Transverse colon (tissue), 4 donors: ENCODE results near the gene SORD. TPM values are rescaled to one million over a fixed set of nuclear protein-coding genes. Genes with fewer than 3 reads are reported as not detected.

Experiments used
- DNase-seq: peaks from one replicate; pipeline ENCODE4 v3.0.0-alpha.2; 2019
- H3K27ac ChIP-seq, 4 donors: fragments of 200-600 bp; sonication (generic); 2 replicates each; pipeline ENCODE4 v1.5.1; 2016 to 2018; ENCODE audit warnings: inconsistent platforms in 4 of 4
- H3K27me3 ChIP-seq: fragments of 200-600 bp; sonication (generic); 2 replicates; pipeline ENCODE4 v1.5.1; 2017; ENCODE audit warnings: inconsistent platforms
- H3K36me3 ChIP-seq, 4 donors: fragments of 200-600 bp; sonication (generic); 2 replicates each; pipeline ENCODE4 v1.5.1; 2017 to 2019; ENCODE audit warnings: inconsistent platforms in 4 of 4
- H3K4me1 ChIP-seq, 4 donors: fragments of 200-600 bp; sonication (generic); 2 replicates each; pipeline ENCODE4 v1.5.1; 2017 to 2020; ENCODE audit warnings: inconsistent platforms in 4 of 4
- H3K4me3 ChIP-seq, 4 donors: fragments of 200-600 bp; sonication (generic); 1 replicate in 1 of 4; 2 replicates in 3 of 4; pipeline versions ENCODE4 v1.5.1 to v1.6.1; 2017 to 2019; ENCODE audit warnings: inconsistent platforms in 4 of 4
- H3K9me3 ChIP-seq, 2 donors: fragments of 200-600 bp; sonication (generic); 2 replicates each; pipeline ENCODE4 v1.5.1; 2017 to 2019; ENCODE audit warnings: inconsistent platforms in 2 of 2
- CTCF ChIP-seq, 5 experiments: fragments of 200-600 bp in 3 of 5; fragments of 450-650 bp in 2 of 5; sonication (generic) in 3 of 5; IDR thresholded peaks; 1 replicate in 2 of 5; 2 replicates in 3 of 5; pipeline ENCODE4 v1.5.1; 2016 to 2017; ENCODE audit warnings: antibody characterized with exemption in 5 of 5, inconsistent platforms in 3 of 5, mild to moderate bottlenecking in 2 of 5, moderate library complexity in 1 of 5
- EP300 ChIP-seq: sonication (generic); formaldehyde crosslinking; IDR thresholded peaks from one replicate; pipeline ENCODE4 v1.6.1; 2017; ENCODE audit warnings: antibody characterized with exemption, low read depth
- POLR2A ChIP-seq: fragments of 450-650 bp; IDR thresholded peaks from one replicate; pipeline ENCODE4 v1.6.1; 2016; ENCODE audit warnings: antibody characterized with exemption, mild to moderate bottlenecking, moderate library complexity
- POLR2AphosphoS5 ChIP-seq, 3 donors: sonication (generic); formaldehyde crosslinking; IDR thresholded peaks; one replicate each; pipeline ENCODE4 v1.6.1; 2016; ENCODE audit warnings: antibody characterized with exemption in 3 of 3
- WGBS, 2 donors: methylation state at CpG; one replicate each; pipeline ENCODE4 v1.1.5; 2018; ENCODE audit warnings: low coverage in 1 of 2; 5-methylcytosine and 5-hydroxymethylcytosine counted together
- in situ Hi-C, 4 donors: fragments of 200-750 bp; cut with MboI; loops; one replicate each; pipeline versions ENCODE4 v1.15.0 to v1.15.1; 2017; ENCODE audit warnings: low sequenced_read_pairs in 3 of 4, low pct_ligation_motif_present in 1 of 4, low pct_unique_long_range_greater_than_20kb in 1 of 4
- intact Hi-C: fragments of 100-400 bp; cut with DNase I; formaldehyde crosslinking; loops from one replicate; pipeline ENCODE4 v1.15.1; 2023; ENCODE audit warnings: low total_unique reads
- total RNA-seq, 4 donors: library from RNA; depleted of rRNA; stranded (reverse); fragments of >200 nt; gene quantifications; one replicate each; pipeline ENCODE4 v1.1.0, GENCODE V29; 2016

The SORD gene
- total RNA-seq, 4 donors from 2014 or later: 0.75 to 36.2 (median 11.3) TPM

GRCh38 chr15:45089712-45090373 is 66.8 kb downstream of the SORD start:
- DNase-seq: no peak
- WGBS, 2 donors: 73 to 79% methylated on average over 3 of the region's 3 CpGs
- H3K9me3 ChIP-seq: no peaks in the 10 kb centered on the region
- no peak overlapping the region for H3K4me3 ChIP-seq
- in situ Hi-C loops: no loop called here
- no peaks in the 10 kb centered on the region for H3K36me3 ChIP-seq
- TF ChIP-seq CTCF (IDR thresholded peaks at IDR 0.05) (no peak), EP300 (no peak), POLR2A (no peak), POLR2AphosphoS5 (IDR thresholded peaks at IDR 0.05) (no peak)
- intact Hi-C loops: no loop called here
- no peaks in the 10 kb centered on the region for H3K4me1 ChIP-seq
- H3K27me3 ChIP-seq: peaks cover 5% of the 10 kb centered on the region
- no peak overlapping the region for H3K27ac ChIP-seq

- whole genome bisulfite sequencing, 2 donors: 46 to 49% methylated on average over 5 to 7 of the region's 7 CpGs
- H3K4me3 ChIP-seq: no peak overlapping the region
- no peaks in the 10 kb centered on the region for H3K36me3 ChIP-seq
- no peak overlapping the region for H3K27ac ChIP-seq
- H3K27me3 ChIP-seq: peaks cover 5% of the 10 kb centered on the region
- in situ Hi-C loops: no loop called here
- no peaks in the 10 kb centered on the region for H3K4me1 ChIP-seq
- no peak for DNase-seq
- TF ChIP-seq POLR2AphosphoS5 (IDR thresholded peaks at IDR 0.05): no peak
- TF ChIP-seq EP300: no peak
- TF ChIP-seq POLR2A: no peak
- TF ChIP-seq CTCF (IDR thresholded peaks at IDR 0.05): no peak
- intact Hi-C loops: no loop called here
- H3K9me3 ChIP-seq: no peaks in the 10 kb centered on the region
Observed at GRCh38 chr15:45091161-45091560, 68.2 kb downstream of the SORD start.

DNA sequence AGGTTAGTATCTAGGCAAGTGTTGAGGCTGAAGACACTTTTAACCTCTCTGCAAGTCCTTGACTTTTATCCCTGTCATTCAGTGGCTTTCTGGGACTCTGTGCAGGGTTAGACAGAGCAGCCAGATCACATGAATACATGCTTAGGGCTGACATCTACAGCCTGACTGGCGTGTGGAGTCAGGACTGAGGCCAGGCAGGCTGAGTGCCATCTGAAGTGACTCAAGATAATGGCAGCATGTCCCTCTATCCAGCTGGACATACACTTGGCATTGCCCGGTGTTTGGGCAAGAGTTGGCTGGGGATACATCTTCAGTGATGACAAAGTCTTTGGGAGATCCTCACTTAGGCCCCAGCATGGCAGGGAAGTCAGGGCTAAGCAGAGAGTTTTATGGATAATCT is 68.6 kb downstream of the SORD start:
- Histone ChIP-seq H3K9me3 (no peaks in the 10 kb centered on the region), H3K4me3 (no peak overlapping the region), H3K36me3 (no peaks in the 10 kb centered on the region), H3K27ac (no peak overlapping the region), H3K27me3 (peaks cover 5% of the 10 kb centered on the region), H3K4me1 (no peaks in the 10 kb centered on the region)
- no peak for DNase-seq
- 90% methylated on average over 2 of the region's 2 CpGs; no CpG with 5 or more reads in 1 of the 2 donors for WGBS, 2 donors
- intact Hi-C loops: no loop called here
- no peak for TF ChIP-seq POLR2AphosphoS5 (IDR thresholded peaks at IDR 0.05)
- no peak for TF ChIP-seq CTCF (IDR thresholded peaks at IDR 0.05)
- TF ChIP-seq EP300: no peak
- TF ChIP-seq POLR2A: no peak
- in situ Hi-C loops: no loop called here

DNA sequence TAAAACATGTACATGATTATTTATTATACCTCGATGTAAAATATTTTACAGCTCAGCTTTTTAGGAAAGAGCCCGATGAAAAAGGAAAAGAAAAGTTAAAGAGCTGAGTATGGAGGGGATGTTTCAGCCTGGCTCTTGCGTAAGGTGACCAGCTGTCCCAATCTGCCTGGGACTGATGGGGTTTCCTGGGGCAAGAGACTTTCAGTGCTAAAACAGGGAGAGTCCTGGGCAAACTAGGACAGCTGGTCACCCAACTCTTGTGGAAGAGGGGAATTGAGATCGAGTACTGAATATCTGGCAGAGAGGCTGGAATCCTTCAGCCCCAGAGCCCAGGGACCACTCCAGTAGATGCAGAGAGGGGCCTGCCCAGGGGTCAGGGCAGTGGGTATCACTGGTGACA is 70.0 kb downstream of the SORD start:
- Histone ChIP-seq H3K36me3 (no peaks in the 10 kb centered on the region), H3K9me3 (no peaks in the 10 kb centered on the region), H3K27ac (no peak overlapping the region), H3K27me3 (no peaks in the 10 kb centered on the region), H3K4me1 (no peaks in the 10 kb centered on the region), H3K4me3 (no peak overlapping the region)
- no peak for TF ChIP-seq EP300
- TF ChIP-seq POLR2A: no peak
- TF ChIP-seq POLR2AphosphoS5 (IDR thresholded peaks at IDR 0.05): no peak
- TF ChIP-seq CTCF (IDR thresholded peaks at IDR 0.05): no peak
- in situ Hi-C loops (no loop called here), intact Hi-C loops (no loop called here)
- no peak for DNase-seq
- 80 to 84% methylated on average over 3 to 4 of the region's 4 CpGs for WGBS, 2 donors
